Ammon's horn (tissue), 1 donor: ENCODE data around the gene DENND5B.
A peak's percentile ranks its signal among the peaks of the same experiment; 100 is the strongest.

Experiments used
- DNase-seq: peaks from one replicate; pipeline ENCODE4 v3.0.0-alpha.2; 2016; ENCODE audit warnings: low spot score

Gene DENND5B

GRCh38 chr12:31471823-31472222 lies 119.1 kb downstream of the DENND5B start:
- no peak for DNase-seq

GRCh38 chr12:31471051-31471450 lies 119.9 kb downstream of the DENND5B start:
- DNase-seq: no peak

- no peak for DNase-seq
Observed at GRCh38 chr12:31470459-31470858, 120.5 kb downstream of the DENND5B start.

GRCh38 chr12:31466768-31467167 lies 124.2 kb downstream of the DENND5B start:
- no peak for DNase-seq

GRCh38 chr12:31465002-31465401 lies 125.9 kb downstream of the DENND5B start:
- no peak for DNase-seq

- DNase-seq: no peak
Observed at GRCh38 chr12:31460024-31460423, 130.9 kb downstream of the DENND5B start.

- DNase-seq: no peak
Observed at GRCh38 chr12:31456562-31456961, 134.4 kb downstream of the DENND5B start.

GRCh38 chr12:31444736-31445135 lies 146.2 kb downstream of the DENND5B start:
- no peak for DNase-seq

- no peak for DNase-seq
Observed at GRCh38 chr12:31440586-31440985, 150.3 kb downstream of the DENND5B start.

GRCh38 chr12:31440134-31440533 lies 150.8 kb downstream of the DENND5B start:
- DNase-seq: no peak

- no peak for DNase-seq
Observed at GRCh38 chr12:31431721-31432240, 159.2 kb downstream of the DENND5B start.

- no peak for DNase-seq
Observed at GRCh38 chr12:31423405-31423804, 167.5 kb downstream of the DENND5B start.

- no peak for DNase-seq
Observed at GRCh38 chr12:31412292-31412801, 178.6 kb downstream of the DENND5B start.

- no peak for DNase-seq
Observed at GRCh38 chr12:31408763-31409162, 182.2 kb downstream of the DENND5B start.

- DNase-seq: no peak
Observed at GRCh38 chr12:31407562-31407961, 183.4 kb downstream of the DENND5B start.

GRCh38 chr12:31406345-31406744 lies 184.6 kb downstream of the DENND5B start:
- DNase-seq: no peak

GRCh38 chr12:31405021-31405420 lies 185.9 kb downstream of the DENND5B start:
- no peak for DNase-seq

- DNase-seq: peak; percentile 89
Observed at GRCh38 chr12:31403099-31403607, 187.8 kb downstream of the DENND5B start.

- peak; percentile 24 for DNase-seq
Observed at GRCh38 chr12:31393004-31393550, 197.9 kb downstream of the DENND5B start.

GRCh38 chr12:31390991-31391390 lies 199.9 kb downstream of the DENND5B start:
- no peak for DNase-seq

- DNase-seq: no peak
Observed at GRCh38 chr12:31388713-31389112, 202.2 kb downstream of the DENND5B start.

GRCh38 chr12:31387466-31387865 lies 203.5 kb downstream of the DENND5B start:
- no peak for DNase-seq

- no peak for DNase-seq
Observed at GRCh38 chr12:31387011-31387410, 203.9 kb downstream of the DENND5B start.

- DNase-seq: no peak
Observed at GRCh38 chr12:31386364-31386777, 204.6 kb downstream of the DENND5B start.
